IMR-90 (cell line): Measurements from ENCODE around the gene SBF2. TPM values are rescaled to one million over a fixed set of nuclear protein-coding genes. Genes with fewer than 3 reads are reported as not detected.

Source experiments
- ATAC-seq: fragments of 200-7000 bp; cut with Tn5 transposase; 2 replicates; pipeline ENCODE4 v1.9.1; 2020; ENCODE audit warnings: low read depth, mild to moderate bottlenecking, moderate library complexity
- BruUV-seq: library from RNA; stranded (reverse); fragments of 400-500 nt; replicated peaks from 2 replicates; lab custom pipeline; 2021; lab: Mats Ljungman, UMichigan
- CTCF ChIA-PET: fragments of 300-600 bp; formaldehyde crosslinking; extraction: SDS; loops from one replicate; lab custom pipeline; 2021; ENCODE audit warnings: antibody characterized with exemption; lab: Yijun Ruan, JAX
- POLR2A ChIA-PET: fragments of 300-600 bp; sonication (Branson Sonifier 250); formaldehyde crosslinking; loops from one replicate; lab custom pipeline; 2022; ENCODE audit warnings: antibody characterized with exemption; ENCODE audit not compliant: unreplicated experiment; lab: Charles Lee
- DNase-seq: peaks from one replicate; pipeline ENCODE4 v3.0.0; 2013
- H2AFZ ChIP-seq: replicated peaks from 2 replicates; pipeline ENCODE3; 2013; ENCODE audit warnings: low read length, mild to moderate bottlenecking; ENCODE audit not compliant: poor library complexity
- H2AK5ac ChIP-seq: 2 replicates; pipeline ENCODE4 v1.6.1; 2013; ENCODE audit warnings: low read depth, low read length, inconsistent platforms
- H2AK9ac ChIP-seq: replicated peaks from 2 replicates; pipeline ENCODE3; 2013; ENCODE audit warnings: mild to moderate bottlenecking, low read depth, low read length, moderate library complexity; ENCODE audit not compliant: poor library complexity
- H2BK120ac ChIP-seq: 2 replicates; pipeline ENCODE4 v1.6.1; 2013; ENCODE audit warnings: low read depth, low read length, inconsistent platforms
- H2BK15ac ChIP-seq: 3 replicates; pipeline ENCODE4 v1.6.1; 2013; ENCODE audit warnings: low read depth, low read length, inconsistent platforms
- H2BK20ac ChIP-seq: 2 replicates; pipeline ENCODE4 v1.6.1; 2013; ENCODE audit warnings: low read depth, mild to moderate bottlenecking, inconsistent platforms, low read length, moderate library complexity
- H2BK5ac ChIP-seq: 2 replicates; pipeline ENCODE4 v1.6.1; 2013; ENCODE audit warnings: mild to moderate bottlenecking, low read depth, low read length, inconsistent platforms; ENCODE audit not compliant: poor library complexity, severe bottlenecking
- H3K14ac ChIP-seq: replicated peaks from 2 replicates; pipeline ENCODE4 v1.6.1; 2013; ENCODE audit warnings: low read depth, low read length, inconsistent platforms
- H3K18ac ChIP-seq: 2 replicates; pipeline ENCODE4 v1.6.1; 2013; ENCODE audit warnings: low read depth, low read length, control low read depth
- H3K23ac ChIP-seq: 2 replicates; pipeline ENCODE4 v1.6.1; 2013; ENCODE audit warnings: low read depth, low read length, inconsistent platforms
- H3K27ac ChIP-seq: 2 replicates; pipeline ENCODE4 v1.5.1; 2013; ENCODE audit warnings: mild to moderate bottlenecking, control low read depth, low read length; ENCODE audit not compliant: insufficient read depth
- H3K27me3 ChIP-seq: 2 replicates; pipeline ENCODE4 v1.6.1; 2013; ENCODE audit warnings: low read length; ENCODE audit not compliant: control insufficient read depth, insufficient read depth
- H3K36me3 ChIP-seq: 2 replicates; pipeline ENCODE4 v1.6.1; 2013; ENCODE audit warnings: low read length, mixed read lengths; ENCODE audit not compliant: control insufficient read depth, insufficient read depth
- H3K4ac ChIP-seq: 2 replicates; pipeline ENCODE4 v1.6.1; 2013; ENCODE audit warnings: low read depth, low read length, inconsistent platforms
- H3K4me1 ChIP-seq: 2 replicates; pipeline ENCODE4 v1.6.1; 2013; ENCODE audit warnings: low read length, mixed read lengths; ENCODE audit not compliant: control insufficient read depth, insufficient read depth
- H3K4me2 ChIP-seq: 2 replicates; pipeline ENCODE4 v1.6.1; 2013; ENCODE audit warnings: low read depth, mild to moderate bottlenecking, control low read depth, low read length, moderate library complexity
- H3K4me3 ChIP-seq: 2 replicates; pipeline ENCODE4 v1.5.1; 2013; ENCODE audit warnings: low read depth, mild to moderate bottlenecking, control low read depth, low read length, moderate library complexity; ENCODE audit not compliant: insufficient read depth
- H3K56ac ChIP-seq: 2 replicates; pipeline ENCODE4 v1.6.1; 2013; ENCODE audit warnings: low read length, inconsistent platforms; ENCODE audit not compliant: insufficient read depth; ENCODE audit errors: extremely low read depth
- H3K79me1 ChIP-seq, 2 experiments: 2 replicates each; pipeline ENCODE4 v1.6.1; 2013; ENCODE audit warnings: low read length in 2 of 2, inconsistent platforms in 1 of 2, low read depth in 1 of 2
- H3K9ac ChIP-seq: 2 replicates; pipeline ENCODE4 v1.6.1; 2013; ENCODE audit warnings: low read depth, low read length, control low read depth
- H3K9me1 ChIP-seq: 2 replicates; pipeline ENCODE4 v1.6.1; 2013; ENCODE audit warnings: low read length, inconsistent platforms; ENCODE audit not compliant: insufficient read depth
- H3K9me3 ChIP-seq: 2 replicates; pipeline ENCODE4 v1.6.1; 2013; ENCODE audit warnings: low read length; ENCODE audit not compliant: control insufficient read depth, insufficient read depth
- H4K20me1 ChIP-seq: 2 replicates; pipeline ENCODE4 v1.6.1; 2013; ENCODE audit warnings: low read length, inconsistent platforms; ENCODE audit not compliant: insufficient read depth
- H4K5ac ChIP-seq: 2 replicates; pipeline ENCODE4 v1.6.1; 2013; ENCODE audit warnings: mild to moderate bottlenecking, low read depth, low read length, control low read depth
- H4K8ac ChIP-seq, 2 experiments: 2 replicates each; pipeline ENCODE4 v1.6.1; 2013; ENCODE audit warnings: low read depth in 2 of 2, low read length in 2 of 2, control low read depth in 1 of 2, inconsistent platforms in 1 of 2
- H4K91ac ChIP-seq: 2 replicates; pipeline ENCODE4 v1.6.1; 2013; ENCODE audit warnings: low read depth, low read length, inconsistent platforms; ENCODE audit not compliant: insufficient read depth
- BHLHE40 ChIP-seq: fragments of 150-350 bp; IDR thresholded peaks from 2 replicates; pipeline ENCODE4 v1.6.1; 2016; ENCODE audit warnings: mild to moderate bottlenecking, low read depth, low read length
- CEBPB ChIP-seq: IDR thresholded peaks from 2 replicates; pipeline ENCODE4 v1.6.1; 2012; ENCODE audit warnings: low read depth, low read length, improper control_type of control experiment
- CHD1 ChIP-seq: IDR thresholded peaks from 2 replicates; pipeline ENCODE4 v1.6.1; 2012; ENCODE audit warnings: low read depth, low read length, improper control_type of control experiment
- ELK1 ChIP-seq: fragments of 150-350 bp; IDR thresholded peaks from 2 replicates; pipeline ENCODE4 v1.6.1; 2016; ENCODE audit warnings: low read depth, mild to moderate bottlenecking, low read length, moderate library complexity, borderline replicate concordance
- FOS ChIP-seq: fragments of 150-350 bp; IDR thresholded peaks from 2 replicates; pipeline ENCODE4 v1.6.1; 2016; ENCODE audit warnings: low read depth, low read length
- MAFK ChIP-seq: IDR thresholded peaks from 2 replicates; pipeline ENCODE4 v1.6.1; 2012; ENCODE audit warnings: low read depth, low read length, improper control_type of control experiment
- MAZ ChIP-seq: IDR thresholded peaks from 2 replicates; pipeline ENCODE4 v1.6.1; 2012; ENCODE audit warnings: low read depth, mild to moderate bottlenecking, low read length, improper control_type of control experiment, moderate library complexity, borderline replicate concordance
- MXI1 ChIP-seq: IDR thresholded peaks from 2 replicates; pipeline ENCODE4 v1.6.1; 2012; ENCODE audit warnings: low read depth, mild to moderate bottlenecking, low read length, moderate library complexity, borderline replicate concordance
- NFE2L2 ChIP-seq: fragments of 150-350 bp; IDR thresholded peaks from 2 replicates; pipeline ENCODE4 v1.6.1; 2016; ENCODE audit warnings: low read depth, mild to moderate bottlenecking, low read length
- POLR2A ChIP-seq: IDR thresholded peaks from 2 replicates; pipeline ENCODE4 v1.6.1; 2012; ENCODE audit warnings: mild to moderate bottlenecking, low read depth, low read length
- RAD21 ChIP-seq: IDR thresholded peaks from 2 replicates; pipeline ENCODE4 v1.6.1; 2012; ENCODE audit warnings: low read length, improper control_type of control experiment
- RCOR1 ChIP-seq: IDR thresholded peaks from 2 replicates; pipeline ENCODE4 v1.6.1; 2012; ENCODE audit warnings: mild to moderate bottlenecking, low read length, improper control_type of control experiment; ENCODE audit not compliant: insufficient replicate concordance
- RFX5 ChIP-seq: IDR thresholded peaks from 2 replicates; pipeline ENCODE4 v1.8.0; 2012; ENCODE audit warnings: low read depth, mild to moderate bottlenecking, low read length, moderate library complexity
- SMC3 ChIP-seq: fragments of 150-350 bp; IDR thresholded peaks from 2 replicates; pipeline ENCODE4 v1.6.1; 2016; ENCODE audit warnings: low read depth, mild to moderate bottlenecking, antibody characterized with exemption, low read length, moderate library complexity
- WGBS, 2 experiments: methylation state at CpG; one replicate each; pipeline versions ENCODE4 v1.1.5 to v1.1.7; 2013; ENCODE audit warnings: missing lambda C conversion rate in 2 of 2; ENCODE audit not compliant: insufficient read length in 1 of 2; ENCODE audit errors: extremely low coverage in 2 of 2; 5-methylcytosine and 5-hydroxymethylcytosine counted together
- dilution Hi-C: fragments of 300-500 bp; cut with HindIII; formaldehyde crosslinking; loops from one replicate; pipeline ENCODE4 v1.14.3; 2018; ENCODE audit warnings: low sequenced_read_pairs; ENCODE audit not compliant: unreplicated experiment
- in situ Hi-C: fragments of 300-500 bp; cut with MboI; formaldehyde crosslinking; loops from 3 replicates; pipeline ENCODE4 v1.14.3; 2019; ENCODE audit warnings: low sequenced_read_pairs, inconsistent platforms, mixed read lengths
- intact Hi-C: fragments of 100-400 bp; cut with micrococcal nuclease; formaldehyde crosslinking; loops from 2 replicates; pipeline ENCODE4 v1.10.0; 2022
- polyA plus RNA-seq, 3 experiments: library from polyadenylated mRNA; depleted of rRNA; stranded (reverse); fragments of >200 nt; gene quantifications; 2 replicates each; pipeline ENCODE4 v1.2.3, GENCODE V29; 2012; ENCODE audit warnings: low replicate concordance in 1 of 3
- total RNA-seq: library from RNA; depleted of rRNA; stranded (reverse); fragments of >200 nt; gene quantifications from 2 replicates; pipeline ENCODE4 v1.2.3, GENCODE V29; 2012
- TF ChIP-seq, protein P1 (sequence below): conservative IDR thresholded peaks from 2 replicates; pipeline ENCODE4 v1.5.1; 2012; ENCODE audit warnings: mild to moderate bottlenecking, low read depth, low read length, improper control_type of control experiment
- TF ChIP-seq, protein P2 (sequence below): fragments of 150-350 bp; IDR thresholded peaks from 2 replicates; pipeline ENCODE4 v1.6.1; 2017; ENCODE audit warnings: mild to moderate bottlenecking, antibody characterized with exemption, low read length, low read depth

The SBF2 gene
- total and polyA plus RNA-seq, 2 of the 4 experiments (the other 2 are of a cell fraction): 23.8 to 51.8 TPM

DNA sequence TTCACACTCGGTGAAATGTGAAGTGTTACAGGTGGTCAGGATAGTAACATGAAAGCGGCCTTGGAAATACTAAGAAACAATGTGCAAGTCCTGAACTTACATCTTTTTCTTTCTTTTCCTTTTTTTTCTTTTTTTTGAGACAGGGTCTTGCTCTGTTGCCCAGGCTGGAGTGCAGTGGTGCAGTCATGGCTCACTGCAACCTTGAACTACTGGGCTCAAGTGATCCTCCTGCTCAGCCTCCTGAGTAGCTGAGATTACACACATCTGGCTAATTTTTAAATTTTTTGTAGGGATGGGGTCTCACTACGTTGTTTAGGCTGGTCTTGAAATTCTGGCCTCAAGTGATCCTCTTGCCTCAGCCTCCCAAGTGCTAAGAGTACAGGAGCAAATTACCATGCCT lies 377.5 kb downstream of the SBF2 start:
- Histone ChIP-seq H2BK120ac (no peak overlapping the region), H3K27ac (no peak overlapping the region), H3K9ac (no peak overlapping the region), H3K4me1 (peaks cover 2% of the 10 kb centered on the region), H3K4me3 (no peak overlapping the region), H3K14ac (no peak overlapping the region), H3K9me1 (peaks cover 2% of the 10 kb centered on the region; the same call in 1 of the 2 replicates), H2AFZ (no peak overlapping the region), H2BK15ac (no peak overlapping the region), H4K91ac (no peak overlapping the region), H3K4me2 (no peak overlapping the region), H3K56ac (no peak overlapping the region), H3K79me1 (peaks cover 3% of the 10 kb centered on the region in 2 experiments; a peak in 1 of 4 replicates), H4K5ac (no peak overlapping the region), H3K23ac (no peak overlapping the region), H3K27me3 (no peaks in the 10 kb centered on the region), H3K36me3 (no peaks in the 10 kb centered on the region), H3K9me3 (no peaks in the 10 kb centered on the region), H4K8ac (no peak overlapping the region), H4K20me1 (no peaks in the 10 kb centered on the region), H2BK20ac (no peak overlapping the region), H2AK5ac (0 out of 2 replicates have a peak overlapping the region, but pooled peaks have one; percentile 28), H2BK5ac (no peak overlapping the region), H2AK9ac (no peak overlapping the region), H3K4ac (no peak overlapping the region), H3K18ac (no peak overlapping the region)
- no TSS peak for BruUV-seq
- in situ Hi-C loops: no loop called here
- POLR2A ChIA-PET: no interaction called here
- CTCF ChIA-PET: interaction anchor here (0.5 kb wide), 1 partner anchor 19 kb away, joined by 3 read pairs; no protein-coding TSS in a partner anchor
- no peak for ATAC-seq
- dilution Hi-C loops: no loop called here
- intact Hi-C loops: no loop called here
- DNase-seq: no peak
- no CpG with 5 or more reads among the region's 3 CpGs for WGBS, 2 experiments
- no peak for TF ChIP-seq RCOR1
- no peak for TF ChIP-seq POLR2A
- TF ChIP-seq, protein P1, sequence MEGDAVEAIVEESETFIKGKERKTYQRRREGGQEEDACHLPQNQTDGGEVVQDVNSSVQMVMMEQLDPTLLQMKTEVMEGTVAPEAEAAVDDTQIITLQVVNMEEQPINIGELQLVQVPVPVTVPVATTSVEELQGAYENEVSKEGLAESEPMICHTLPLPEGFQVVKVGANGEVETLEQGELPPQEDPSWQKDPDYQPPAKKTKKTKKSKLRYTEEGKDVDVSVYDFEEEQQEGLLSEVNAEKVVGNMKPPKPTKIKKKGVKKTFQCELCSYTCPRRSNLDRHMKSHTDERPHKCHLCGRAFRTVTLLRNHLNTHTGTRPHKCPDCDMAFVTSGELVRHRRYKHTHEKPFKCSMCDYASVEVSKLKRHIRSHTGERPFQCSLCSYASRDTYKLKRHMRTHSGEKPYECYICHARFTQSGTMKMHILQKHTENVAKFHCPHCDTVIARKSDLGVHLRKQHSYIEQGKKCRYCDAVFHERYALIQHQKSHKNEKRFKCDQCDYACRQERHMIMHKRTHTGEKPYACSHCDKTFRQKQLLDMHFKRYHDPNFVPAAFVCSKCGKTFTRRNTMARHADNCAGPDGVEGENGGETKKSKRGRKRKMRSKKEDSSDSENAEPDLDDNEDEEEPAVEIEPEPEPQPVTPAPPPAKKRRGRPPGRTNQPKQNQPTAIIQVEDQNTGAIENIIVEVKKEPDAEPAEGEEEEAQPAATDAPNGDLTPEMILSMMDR: no peak
- no peak for TF ChIP-seq NFE2L2
- no peak for TF ChIP-seq SMC3
- TF ChIP-seq CHD1: no peak
- TF ChIP-seq FOS: no peak
- TF ChIP-seq BHLHE40: no peak
- no peak for TF ChIP-seq CEBPB
- TF ChIP-seq MAZ: no peak
- TF ChIP-seq ELK1: no peak
- TF ChIP-seq RFX5: no peak
- TF ChIP-seq RAD21: no peak
- TF ChIP-seq, protein P2, sequence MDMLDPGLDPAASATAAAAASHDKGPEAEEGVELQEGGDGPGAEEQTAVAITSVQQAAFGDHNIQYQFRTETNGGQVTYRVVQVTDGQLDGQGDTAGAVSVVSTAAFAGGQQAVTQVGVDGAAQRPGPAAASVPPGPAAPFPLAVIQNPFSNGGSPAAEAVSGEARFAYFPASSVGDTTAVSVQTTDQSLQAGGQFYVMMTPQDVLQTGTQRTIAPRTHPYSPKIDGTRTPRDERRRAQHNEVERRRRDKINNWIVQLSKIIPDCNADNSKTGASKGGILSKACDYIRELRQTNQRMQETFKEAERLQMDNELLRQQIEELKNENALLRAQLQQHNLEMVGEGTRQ: no peak
- no peak for TF ChIP-seq MXI1
- no peak for TF ChIP-seq MAFK
